GM12874 (cell line): ENCODE data around the gene ADH1C.

ENCODE experiments used
- CTCF ChIP-seq: IDR thresholded peaks from 2 replicates; pipeline ENCODE4 v1.5.1; 2011; ENCODE audit warnings: low read depth, mild to moderate bottlenecking, control low read depth, low read length, moderate library complexity; ENCODE audit not compliant: insufficient read depth

The ADH1C gene

GRCh38 chr4:99366491-99366890, 13.9 kb upstream of the ADH1C start:
- TF ChIP-seq CTCF = no peak

GRCh38 chr4:99362768-99363167, 10.2 kb upstream of the ADH1C start:
- no peak for TF ChIP-seq CTCF

- no peak for TF ChIP-seq CTCF
Observed at GRCh38 chr4:99361899-99362275, 9.3 kb upstream of the ADH1C start.

GRCh38 chr4:99361268-99361898, 8.8 kb upstream of the ADH1C start:
- TF ChIP-seq CTCF = no peak

GRCh38 chr4:99359480-99360204, 7.1 kb upstream of the ADH1C start:
- TF ChIP-seq CTCF = no peak

- TF ChIP-seq CTCF = no peak
Observed at GRCh38 chr4:99357948-99358347, 5.4 kb upstream of the ADH1C start.

- TF ChIP-seq CTCF = no peak
Observed at GRCh38 chr4:99356992-99357391, 4.4 kb upstream of the ADH1C start.
